Activated CD4-positive, alpha-beta T cell treated with anti-CD3 and anti-CD28 coated beads, Interleukin-2, amount 10 ng/mL, durations not matched to agents 7 days and 5 days (primary cell): Measurements from ENCODE around the gene PRR23E. TPM values are rescaled to one million over a fixed set of nuclear protein-coding genes. Genes with fewer than 3 reads are reported as not detected.

Source experiments
- CTCF ChIA-PET: fragments of 350-600 bp; sonication (Branson Sonifier 250); formaldehyde crosslinking; loops from one replicate; lab custom pipeline; 2021; ENCODE audit warnings: antibody characterized with exemption; lab: Charles Lee
- POLR2A ChIA-PET: fragments of 350-600 bp; sonication (Branson Sonifier 250); formaldehyde crosslinking; loops from one replicate; lab custom pipeline; 2021; ENCODE audit warnings: antibody characterized with exemption; lab: Charles Lee
- DNase-seq: peaks from one replicate; pipeline ENCODE4 v3.0.0-alpha.2; 2020
- H3K27ac Mint-ChIP-seq: one replicate; pipeline ENCODE4 v1.8.0; 2021; ENCODE audit warnings: mild to moderate bottlenecking, moderate library complexity, mixed read lengths
- H3K27me3 Mint-ChIP-seq: one replicate; pipeline ENCODE4 v1.8.0; 2021; ENCODE audit warnings: mixed read lengths
- H3K36me3 Mint-ChIP-seq: one replicate; pipeline ENCODE4 v1.8.0; 2021; ENCODE audit warnings: low read depth, mixed read lengths
- H3K4me1 Mint-ChIP-seq: one replicate; pipeline ENCODE4 v1.8.0; 2021; ENCODE audit warnings: mixed read lengths
- H3K4me3 Mint-ChIP-seq: one replicate; pipeline ENCODE4 v1.8.0; 2021; ENCODE audit warnings: mild to moderate bottlenecking, moderate library complexity, mixed read lengths
- H3K9me3 Mint-ChIP-seq: one replicate; pipeline ENCODE4 v1.8.0; 2021; ENCODE audit warnings: mixed read lengths
- total RNA-seq, 2 experiments: library from RNA; stranded (reverse); gene quantifications; one replicate each; pipeline ENCODE4 v1.2.3, GENCODE V29; 2021

The PRR23E gene
- total RNA-seq, 2 experiments from 2014 or later = not detected

GRCh38 chr3:127200086-127200691 is 7.3 kb downstream of the PRR23E start:
- ChIA-PET CTCF (no interaction called here), POLR2A (no interaction called here)
- no peak overlapping the region for H3K4me3 Mint-ChIP-seq
- H3K4me1 Mint-ChIP-seq = no peaks in the 10 kb centered on the region
- H3K27me3 Mint-ChIP-seq = peaks cover 7% of the 10 kb centered on the region
- no peak for DNase-seq
- H3K9me3 Mint-ChIP-seq = no peaks in the 10 kb centered on the region
- H3K36me3 Mint-ChIP-seq = no peaks in the 10 kb centered on the region
- no peak overlapping the region for H3K27ac Mint-ChIP-seq

GRCh38 chr3:127203024-127203423 is 10.1 kb downstream of the PRR23E start:
- Mint-ChIP-seq H3K4me3 (no peak overlapping the region), H3K9me3 (no peaks in the 10 kb centered on the region), H3K27ac (no peak overlapping the region), H3K27me3 (peaks cover 7% of the 10 kb centered on the region), H3K36me3 (no peaks in the 10 kb centered on the region), H3K4me1 (no peaks in the 10 kb centered on the region)
- ChIA-PET POLR2A (no interaction called here), CTCF (no interaction called here)
- DNase-seq = no peak

GRCh38 chr3:127204841-127205582 is 12.1 kb downstream of the PRR23E start:
- no peaks in the 10 kb centered on the region for H3K4me1 Mint-ChIP-seq
- H3K27ac Mint-ChIP-seq = no peak overlapping the region
- no peaks in the 10 kb centered on the region for H3K36me3 Mint-ChIP-seq
- POLR2A ChIA-PET = no interaction called here
- CTCF ChIA-PET = no interaction called here
- no peaks in the 10 kb centered on the region for H3K9me3 Mint-ChIP-seq
- DNase-seq = no peak
- H3K27me3 Mint-ChIP-seq = peaks cover 5% of the 10 kb centered on the region
- H3K4me3 Mint-ChIP-seq = no peak overlapping the region

- Mint-ChIP-seq H3K27me3 (peaks cover 5% of the 10 kb centered on the region), H3K4me1 (no peaks in the 10 kb centered on the region), H3K27ac (no peak overlapping the region), H3K36me3 (no peaks in the 10 kb centered on the region), H3K9me3 (no peaks in the 10 kb centered on the region), H3K4me3 (no peak overlapping the region)
- POLR2A ChIA-PET = no interaction called here
- CTCF ChIA-PET = no interaction called here
- DNase-seq = no peak
These were observed 13.2 kb downstream of the PRR23E start for GRCh38 chr3:127206154-127206553.

- Mint-ChIP-seq H3K36me3 (no peaks in the 10 kb centered on the region), H3K9me3 (no peaks in the 10 kb centered on the region), H3K27ac (no peak overlapping the region), H3K4me1 (no peaks in the 10 kb centered on the region), H3K4me3 (no peak overlapping the region), H3K27me3 (peaks cover 4% of the 10 kb centered on the region)
- ChIA-PET POLR2A (no interaction called here), CTCF (no interaction called here)
- no peak for DNase-seq
These were observed 13.9 kb downstream of the PRR23E start for GRCh38 chr3:127206611-127207516.

GRCh38 chr3:127207727-127208482 is 15.0 kb downstream of the PRR23E start:
- H3K4me1 Mint-ChIP-seq = no peaks in the 10 kb centered on the region
- ChIA-PET CTCF (no interaction called here), POLR2A (no interaction called here)
- H3K4me3 Mint-ChIP-seq = no peak overlapping the region
- no peak for DNase-seq
- no peaks in the 10 kb centered on the region for H3K36me3 Mint-ChIP-seq
- no peak overlapping the region for H3K27ac Mint-ChIP-seq
- no peaks in the 10 kb centered on the region for H3K9me3 Mint-ChIP-seq
- no peaks in the 10 kb centered on the region for H3K27me3 Mint-ChIP-seq

GRCh38 chr3:127208483-127209100 is 15.7 kb downstream of the PRR23E start:
- Mint-ChIP-seq H3K36me3 (no peaks in the 10 kb centered on the region), H3K27ac (no peak overlapping the region), H3K4me1 (no peaks in the 10 kb centered on the region), H3K27me3 (no peaks in the 10 kb centered on the region), H3K4me3 (no peak overlapping the region), H3K9me3 (no peaks in the 10 kb centered on the region)
- POLR2A ChIA-PET = no interaction called here
- no peak for DNase-seq
- CTCF ChIA-PET = no interaction called here

GRCh38 chr3:127209155-127209839 is 16.4 kb downstream of the PRR23E start:
- Mint-ChIP-seq H3K4me1 (no peaks in the 10 kb centered on the region), H3K9me3 (no peaks in the 10 kb centered on the region), H3K4me3 (no peak overlapping the region), H3K36me3 (no peaks in the 10 kb centered on the region), H3K27ac (no peak overlapping the region), H3K27me3 (no peaks in the 10 kb centered on the region)
- POLR2A ChIA-PET = no interaction called here
- CTCF ChIA-PET = no interaction called here
- no peak for DNase-seq

GRCh38 chr3:127209840-127210653 is 17.1 kb downstream of the PRR23E start:
- no peak overlapping the region for H3K4me3 Mint-ChIP-seq
- no peaks in the 10 kb centered on the region for H3K36me3 Mint-ChIP-seq
- peaks cover 7% of the 10 kb centered on the region for H3K27me3 Mint-ChIP-seq
- no peak for DNase-seq
- no peaks in the 10 kb centered on the region for H3K4me1 Mint-ChIP-seq
- ChIA-PET POLR2A (no interaction called here), CTCF (interaction anchor here (0.6 kb wide), 1 partner anchor 87 kb away, joined by 3 read pairs; no protein-coding TSS in a partner anchor)
- no peak overlapping the region for H3K27ac Mint-ChIP-seq
- H3K9me3 Mint-ChIP-seq = no peaks in the 10 kb centered on the region

- Mint-ChIP-seq H3K27me3 (peaks cover 8% of the 10 kb centered on the region), H3K36me3 (no peaks in the 10 kb centered on the region), H3K9me3 (no peaks in the 10 kb centered on the region), H3K4me1 (no peaks in the 10 kb centered on the region), H3K4me3 (no peak overlapping the region), H3K27ac (no peak overlapping the region)
- no peak for DNase-seq
- ChIA-PET CTCF (interaction anchor here (0.6 kb wide), 1 partner anchor 87 kb away, joined by 3 read pairs; no protein-coding TSS in a partner anchor), POLR2A (no interaction called here)
These were observed 17.7 kb downstream of the PRR23E start for GRCh38 chr3:127210654-127210943.
